Ishikawa (cell line): ENCODE data around the gene MAGEF1.
A peak's percentile ranks its signal among the peaks of the same experiment; 100 is the strongest.

Source experiments
- CEBPB ChIP-seq: IDR thresholded peaks from 2 replicates; pipeline ENCODE4 v1.6.1; 2012
- EGR1 ChIP-seq: IDR thresholded peaks from 2 replicates; pipeline ENCODE4 v1.6.1; 2012
- EP300 ChIP-seq: IDR thresholded peaks from 2 replicates; pipeline ENCODE4 v1.6.1; 2012; ENCODE audit warnings: borderline replicate concordance
- FOXM1 ChIP-seq: IDR thresholded peaks from 2 replicates; pipeline ENCODE4 v1.6.1; 2012; ENCODE audit warnings: low read depth, borderline replicate concordance
- MAX ChIP-seq: IDR thresholded peaks from 2 replicates; pipeline ENCODE4 v1.6.1; 2012
- NFIC ChIP-seq: IDR thresholded peaks from 2 replicates; pipeline ENCODE4 v1.6.1; 2012
- RAD21 ChIP-seq: IDR thresholded peaks from 2 replicates; pipeline ENCODE4 v1.6.1; 2012; ENCODE audit warnings: low read depth
- REST ChIP-seq: IDR thresholded peaks from 2 replicates; pipeline ENCODE4 v1.6.1; 2012; ENCODE audit warnings: low read depth, mild to moderate bottlenecking
- TEAD4 ChIP-seq: IDR thresholded peaks from 2 replicates; pipeline ENCODE4 v1.6.1; 2012
- USF1 ChIP-seq: IDR thresholded peaks from 2 replicates; pipeline ENCODE4 v1.6.1; 2012
- YY1 ChIP-seq: IDR thresholded peaks from 2 replicates; pipeline ENCODE4 v1.6.1; 2012; ENCODE audit warnings: low read depth
- ZBTB7A ChIP-seq: IDR thresholded peaks from 2 replicates; pipeline ENCODE4 v1.6.1; 2012; ENCODE audit warnings: low read depth

Gene MAGEF1

GRCh38 chr3:184749168-184749744, 37.4 kb upstream of the MAGEF1 start:
- TF ChIP-seq USF1 (no peak), REST (no peak), EP300 (no peak), CEBPB (no peak), EGR1 (no peak)

- TF ChIP-seq RAD21 (peak; percentile 60), FOXM1 (no peak)
These were observed 36.6 kb upstream of the MAGEF1 start for GRCh38 chr3:184748219-184749135.

GRCh38 chr3:184746131-184747120, 34.6 kb upstream of the MAGEF1 start:
- TF ChIP-seq RAD21 (no peak), ZBTB7A (no peak), FOXM1 (no peak), NFIC (no peak)

- TF ChIP-seq MAX (no peak), REST (no peak), FOXM1 (no peak), ZBTB7A (no peak), USF1 (no peak), RAD21 (no peak), TEAD4 (no peak), YY1 (no peak), EGR1 (no peak)
These were observed 33.7 kb upstream of the MAGEF1 start for GRCh38 chr3:184745526-184745925.

- TF ChIP-seq TEAD4 (no peak), YY1 (no peak), ZBTB7A (no peak), REST (no peak), EP300 (no peak), NFIC (no peak)
These were observed 31.4 kb upstream of the MAGEF1 start for GRCh38 chr3:184743248-184743647.
